LNCaP clone FGC (cell line): ENCODE results near the gene MAGEB4.
A peak's percentile ranks its signal among the peaks of the same experiment; 100 is the strongest.
"Not testable (repeated sequence)": the region's sequence is repeated elsewhere in the genome, so short reads cannot be mapped to it uniquely, and the experiment has no call there.

Source experiments
- DNase-seq: peaks from one replicate; pipeline ENCODE4 v3.0.0-alpha.2; 2011; ENCODE audit warnings: low read depth
- H3K4me3 ChIP-seq: 2 replicates; pipeline ENCODE4 v1.5.1; 2011; ENCODE audit warnings: mild to moderate bottlenecking, low read depth, low read length, control low read depth
- CTCF ChIP-seq: IDR thresholded peaks from 2 replicates; pipeline ENCODE4 v1.5.1; 2012; ENCODE audit warnings: mild to moderate bottlenecking; ENCODE audit not compliant: control insufficient read depth, insufficient read depth; ENCODE audit errors: extremely low read depth

The MAGEB4 gene

GRCh38 chrX:30241724-30242415 is at the start of gene MAGEB4:
TSS of gene MAGEB4 (plus strand) at chrX:30242000. CDS start at chrX:30242136, 136 bp downstream.
- no peak for TF ChIP-seq CTCF
- no peak within 1 kb of the TSS for H3K4me3 ChIP-seq
- no peak for DNase-seq

- not testable (repeated sequence) for DNase-seq, H3K4me3 ChIP-seq
Measured at GRCh38 chrX:30193910-30194309, 47.9 kb upstream of the MAGEB4 start.

- DNase-seq, result no peak
- H3K4me3 ChIP-seq, result no peak overlapping the region
- peak; percentile 53 for TF ChIP-seq CTCF
Measured at GRCh38 chrX:30196322-30196721, 45.5 kb upstream of the MAGEB4 start.

GRCh38 chrX:30212172-30212571 is 29.6 kb upstream of the MAGEB4 start:
- no peak overlapping the region for H3K4me3 ChIP-seq
- no peak for DNase-seq
- no peak for TF ChIP-seq CTCF

GRCh38 chrX:30215357-30215843 is 26.4 kb upstream of the MAGEB4 start, which contains the start of gene MAGEB2:
TSS of gene MAGEB2 (plus strand) at chrX:30215563. CDS start at chrX:30218581, 3,018 bp downstream.
- DNase-seq, result no peak
- no peak within 1 kb of the TSS for H3K4me3 ChIP-seq
- TF ChIP-seq CTCF, result no peak

- H3K4me3 ChIP-seq, result no peak overlapping the region
- TF ChIP-seq CTCF, result no peak
- DNase-seq, result no peak
Measured at GRCh38 chrX:30217465-30217864, 24.3 kb upstream of the MAGEB4 start.

- no peak for TF ChIP-seq CTCF
- DNase-seq, result no peak
- H3K4me3 ChIP-seq, result no peak overlapping the region
Measured at GRCh38 chrX:30219372-30219771, 22.4 kb upstream of the MAGEB4 start.
